Measurements from ENCODE around the gene FRA10AC1.
"Not testable (repeated sequence)": the region's sequence is repeated elsewhere in the genome, so short reads cannot be mapped to it uniquely, and the experiment has no call there.

DNA sequence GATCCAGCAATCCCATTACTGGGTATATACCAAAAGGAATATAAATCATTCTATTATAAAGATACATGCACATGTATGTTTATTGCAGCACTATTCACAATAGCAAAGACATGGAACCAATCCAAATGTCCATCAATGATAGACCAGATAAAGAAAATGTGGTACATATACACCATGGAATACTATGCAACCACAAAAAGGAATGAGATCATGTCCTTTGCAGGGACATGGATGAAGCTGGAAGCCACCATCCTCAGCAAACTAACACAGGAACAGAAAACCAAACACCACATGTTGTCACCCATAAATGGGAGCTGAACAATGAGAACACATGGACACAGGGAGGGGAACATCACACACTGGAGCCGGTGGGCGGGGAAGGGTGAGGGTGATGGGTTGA is 5.8 kb downstream of the FRA10AC1 start:
- TF ChIP-seq, protein P1, sequence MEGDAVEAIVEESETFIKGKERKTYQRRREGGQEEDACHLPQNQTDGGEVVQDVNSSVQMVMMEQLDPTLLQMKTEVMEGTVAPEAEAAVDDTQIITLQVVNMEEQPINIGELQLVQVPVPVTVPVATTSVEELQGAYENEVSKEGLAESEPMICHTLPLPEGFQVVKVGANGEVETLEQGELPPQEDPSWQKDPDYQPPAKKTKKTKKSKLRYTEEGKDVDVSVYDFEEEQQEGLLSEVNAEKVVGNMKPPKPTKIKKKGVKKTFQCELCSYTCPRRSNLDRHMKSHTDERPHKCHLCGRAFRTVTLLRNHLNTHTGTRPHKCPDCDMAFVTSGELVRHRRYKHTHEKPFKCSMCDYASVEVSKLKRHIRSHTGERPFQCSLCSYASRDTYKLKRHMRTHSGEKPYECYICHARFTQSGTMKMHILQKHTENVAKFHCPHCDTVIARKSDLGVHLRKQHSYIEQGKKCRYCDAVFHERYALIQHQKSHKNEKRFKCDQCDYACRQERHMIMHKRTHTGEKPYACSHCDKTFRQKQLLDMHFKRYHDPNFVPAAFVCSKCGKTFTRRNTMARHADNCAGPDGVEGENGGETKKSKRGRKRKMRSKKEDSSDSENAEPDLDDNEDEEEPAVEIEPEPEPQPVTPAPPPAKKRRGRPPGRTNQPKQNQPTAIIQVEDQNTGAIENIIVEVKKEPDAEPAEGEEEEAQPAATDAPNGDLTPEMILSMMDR (IDR thresholded peaks at IDR 0.05), result not testable (repeated sequence)
- not testable (repeated sequence) for TF ChIP-seq POLR2A (IDR thresholded peaks at IDR 0.05)

Data from stomach (tissue), 4 donors.